K562 (cell line): ENCODE data around the gene LAMB2. TPM values are rescaled to one million over a fixed set of nuclear protein-coding genes. Genes with fewer than 3 reads are reported as not detected.

ENCODE experiments used
- ATAC-seq: fragments of 200-7000 bp; cut with Tn5 transposase; 3 replicates; pipeline ENCODE4 v1.9.1; 2020; ENCODE audit warnings: moderate library complexity
- BruUV-seq: library from RNA; stranded (reverse); fragments of 400-500 nt; replicated peaks from 2 replicates; lab custom pipeline; 2021; lab: Mats Ljungman, UMichigan
- CTCF ChIA-PET: fragments of 300-600 bp; formaldehyde crosslinking; extraction: SDS; loops from one replicate; lab custom pipeline; 2021; ENCODE audit warnings: low intra/inter-chr PET ratio; lab: Yijun Ruan, JAX
- POLR2A ChIA-PET: fragments of 300-600, 350-650 bp; sonication (Branson Sonifier 250); formaldehyde crosslinking; extraction: SDS; loops from one replicate; lab custom pipeline; 2021; ENCODE audit warnings: antibody characterized with exemption, inconsistent platforms; lab: Yijun Ruan, JAX
- DNase-seq, 4 experiments: peaks; one replicate each; pipeline versions ENCODE4 v3.0.0 to v3.0.0-alpha.2; 2011 to 2018; ENCODE audit warnings: low spot score in 3 of 4, mixed read lengths in 3 of 4; ENCODE audit errors: extremely low read depth in 1 of 4
- FAIRE-seq: peaks from 2 replicates; lab custom pipeline; 2011; peaks lifted over from hg19 to GRCh38; lab: Jason Lieb, UNC
- H2AFZ ChIP-seq: 2 replicates; pipeline ENCODE4 v1.6.0; 2011; ENCODE audit warnings: low read depth, low read length, control low read depth, inconsistent platforms
- H3K27ac ChIP-seq: fragments of 200-600 bp; 3 replicates; pipeline ENCODE4 v1.8.0; 2011; ENCODE audit warnings: low read depth, mild to moderate bottlenecking, control low read depth, inconsistent platforms, low read length, moderate library complexity, mixed read lengths; ENCODE audit errors: extremely low read depth
- H3K27me3 ChIP-seq, 2 experiments: fragments of 300-600 bp in 1 of 2; 2 replicates in 1 of 2; 3 replicates in 1 of 2; pipeline versions ENCODE4 v1.6.0 to v1.8.0; 2011; ENCODE audit warnings: inconsistent platforms in 2 of 2, low read length in 2 of 2, mild to moderate bottlenecking in 1 of 2, mixed read lengths in 1 of 2, moderate library complexity in 1 of 2; ENCODE audit not compliant: control insufficient read depth in 2 of 2, insufficient read depth in 2 of 2
- H3K36me3 ChIP-seq: fragments of 300-600 bp; 3 replicates; pipeline ENCODE4 v1.8.0; 2011; ENCODE audit warnings: mild to moderate bottlenecking, low read length, inconsistent platforms; ENCODE audit not compliant: control insufficient read depth, insufficient read depth
- H3K4me1 ChIP-seq, 2 experiments: fragments of 200-600 bp in 1 of 2; replicated peaks in 1 of 2; 2 replicates in 1 of 2; 3 replicates in 1 of 2; pipeline versions ENCODE4 v1.5.1 to v1.8.0; 2011; ENCODE audit warnings: inconsistent platforms in 2 of 2, low read length in 2 of 2, mild to moderate bottlenecking in 1 of 2, mixed read lengths in 1 of 2, moderate library complexity in 1 of 2; ENCODE audit not compliant: control insufficient read depth in 2 of 2, insufficient read depth in 2 of 2
- H3K4me2 ChIP-seq: 2 replicates; pipeline ENCODE4 v1.6.1; 2011; ENCODE audit warnings: low read length, control low read depth, inconsistent platforms, mixed read lengths; ENCODE audit not compliant: insufficient read depth
- H3K4me3 ChIP-seq: fragments of 200-600 bp; sonication (generic), shearing (Covaris generic); 2 replicates; pipeline ENCODE4 v1.5.1; 2016; ENCODE audit warnings: control low read depth, inconsistent platforms
- H3K79me2 ChIP-seq: fragments of 200-600 bp; 3 replicates; pipeline ENCODE4 v1.8.0; 2011; ENCODE audit warnings: low read length, inconsistent platforms; ENCODE audit not compliant: control insufficient read depth, insufficient read depth
- H3K9ac ChIP-seq, 2 experiments: 2 replicates each; pipeline versions ENCODE4 v1.6.0 to v1.6.1; 2011; ENCODE audit warnings: low read depth in 2 of 2, low read length in 2 of 2, control low read depth in 1 of 2, inconsistent platforms in 1 of 2, mild to moderate bottlenecking in 1 of 2, mixed read lengths in 1 of 2; ENCODE audit not compliant: insufficient read depth in 1 of 2
- H3K9me1 ChIP-seq: one replicate; pipeline ENCODE4 v1.6.0; 2011; ENCODE audit warnings: inconsistent platforms, mild to moderate bottlenecking, low read length, moderate library complexity; ENCODE audit not compliant: control insufficient read depth, insufficient read depth
- H3K9me3 ChIP-seq: replicated peaks from 2 replicates; pipeline ENCODE4 v1.5.1; 2011; ENCODE audit warnings: low read depth, low read length, inconsistent platforms; ENCODE audit not compliant: control insufficient read depth, insufficient read depth
- H4K20me1 ChIP-seq: replicated peaks from 2 replicates; pipeline ENCODE4 v1.6.1; 2011; ENCODE audit warnings: low read length, inconsistent platforms, mixed read lengths; ENCODE audit not compliant: control insufficient read depth, insufficient read depth
- DNMT1 ChIP-seq: fragments of 450-650 bp; IDR thresholded peaks from 2 replicates; pipeline ENCODE4 v1.6.1; 2016; ENCODE audit warnings: antibody characterized with exemption, mild to moderate bottlenecking
- MBD2 ChIP-seq: sonication (generic); IDR thresholded peaks from 2 replicates; pipeline ENCODE4 v1.6.1; 2016; ENCODE audit warnings: low read depth, borderline replicate concordance
- NCOR1 ChIP-seq: fragments of 450-650 bp; IDR thresholded peaks from 2 replicates; pipeline ENCODE4 v1.6.1; 2016; ENCODE audit warnings: mild to moderate bottlenecking, moderate library complexity
- NRF1 ChIP-seq, 2 experiments: fragments of 450-650 bp; IDR thresholded peaks in 1 of 2; conservative IDR thresholded peaks in 1 of 2; 2 replicates each; pipeline ENCODE4 v1.6.1; 2014; ENCODE audit warnings: mild to moderate bottlenecking in 2 of 2
- RBFOX2 ChIP-seq: fragments of 200-400 bp; formaldehyde crosslinking; IDR thresholded peaks from 2 replicates; pipeline ENCODE4 v1.6.1; 2017; ENCODE audit warnings: low read depth, mild to moderate bottlenecking, low read length, moderate library complexity
- RBM25 ChIP-seq: fragments of 200-400 bp; formaldehyde crosslinking; IDR thresholded peaks from 2 replicates; pipeline ENCODE4 v1.6.1; 2018; ENCODE audit warnings: low read length, low read depth, moderate library complexity; ENCODE audit not compliant: severe bottlenecking
- RHOXF2B ChIP-seq: fragments of 250-450 bp; sonication (Bioruptor Pico); conservative IDR thresholded peaks from 2 replicates; pipeline ENCODE4 v1.5.1; 2021
- TEAD4 ChIP-seq, 2 experiments: sonication (generic) in 1 of 2; formaldehyde crosslinking in 1 of 2; IDR thresholded peaks; 2 replicates each; pipeline versions ENCODE4 v1.6.1 to v1.8.0; 2012 to 2022; ENCODE audit warnings: borderline replicate concordance in 1 of 2, inconsistent platforms in 1 of 2, low read length in 1 of 2, mild to moderate bottlenecking in 1 of 2, missing genetic modification reagents in 1 of 2
- ZNF316 ChIP-seq: fragments of 450-650 bp; IDR thresholded peaks from 2 replicates; pipeline ENCODE4 v1.6.1; 2016
- WGBS: fragments of 100-300 bp; shearing (Covaris generic); methylation state at CpG from one replicate; pipeline ENCODE4 v1.1.6; 2016; ENCODE audit warnings: low coverage, mixed read lengths; ENCODE audit not compliant: insufficient coverage; ENCODE audit errors: missing lambda C conversion rate; 5-methylcytosine and 5-hydroxymethylcytosine counted together
- in situ Hi-C: fragments of 300-500 bp; cut with MboI; formaldehyde crosslinking; loops from 4 replicates; pipeline ENCODE4 v1.15.0; 2018; ENCODE audit warnings: inconsistent platforms, mixed read lengths
- intact Hi-C: fragments of 100-400 bp; cut with micrococcal nuclease; formaldehyde crosslinking; loops from 2 replicates; pipeline ENCODE4 v1.14.2; 2022
- polyA plus RNA-seq, 8 experiments: library from polyadenylated mRNA; depleted of rRNA in 4 of 8; stranded (reverse) in 5 of 8; unstranded in 3 of 8; fragments of >200 nt; fragmentation: Nextera tagmentation in 2 of 8; fragmentation: Illumina TruSeq in 1 of 8; extraction: Ambion mirVana in 2 of 8; extraction: Trizol in 1 of 8; gene quantifications; 2 replicates each; pipeline versions ENCODE4 v1.2.1 to v1.2.3, GENCODE V29; 2011 to 2014; ENCODE audit warnings: inconsistent platforms in 1 of 8, missing spikeins in 1 of 8
- total RNA-seq, 7 experiments: library from RNA; depleted of rRNA in 6 of 7; stranded (reverse); fragments of >200 nt in 6 of 7; fragmentation: Illumina TruSeq in 2 of 7; extraction: Trizol in 2 of 7; gene quantifications; 2 replicates each; pipeline versions ENCODE4 v1.2.1 to v1.2.3, GENCODE V29; 2011 to 2021; ENCODE audit warnings: low replicate concordance in 1 of 7
- TF ChIP-seq, protein P1 (sequence below): fragments of 450-650 bp; formaldehyde crosslinking; IDR thresholded peaks from 2 replicates; pipeline ENCODE4 v1.4.0; 2020; ENCODE audit warnings: mild to moderate bottlenecking

The LAMB2 gene
- total and polyA plus RNA-seq, 9 of the 15 experiments (the other 6 are each of a cell fraction or from before 2014, with no cell fraction given): 1.4 to 26.0 (median 16.2) TPM

DNA sequence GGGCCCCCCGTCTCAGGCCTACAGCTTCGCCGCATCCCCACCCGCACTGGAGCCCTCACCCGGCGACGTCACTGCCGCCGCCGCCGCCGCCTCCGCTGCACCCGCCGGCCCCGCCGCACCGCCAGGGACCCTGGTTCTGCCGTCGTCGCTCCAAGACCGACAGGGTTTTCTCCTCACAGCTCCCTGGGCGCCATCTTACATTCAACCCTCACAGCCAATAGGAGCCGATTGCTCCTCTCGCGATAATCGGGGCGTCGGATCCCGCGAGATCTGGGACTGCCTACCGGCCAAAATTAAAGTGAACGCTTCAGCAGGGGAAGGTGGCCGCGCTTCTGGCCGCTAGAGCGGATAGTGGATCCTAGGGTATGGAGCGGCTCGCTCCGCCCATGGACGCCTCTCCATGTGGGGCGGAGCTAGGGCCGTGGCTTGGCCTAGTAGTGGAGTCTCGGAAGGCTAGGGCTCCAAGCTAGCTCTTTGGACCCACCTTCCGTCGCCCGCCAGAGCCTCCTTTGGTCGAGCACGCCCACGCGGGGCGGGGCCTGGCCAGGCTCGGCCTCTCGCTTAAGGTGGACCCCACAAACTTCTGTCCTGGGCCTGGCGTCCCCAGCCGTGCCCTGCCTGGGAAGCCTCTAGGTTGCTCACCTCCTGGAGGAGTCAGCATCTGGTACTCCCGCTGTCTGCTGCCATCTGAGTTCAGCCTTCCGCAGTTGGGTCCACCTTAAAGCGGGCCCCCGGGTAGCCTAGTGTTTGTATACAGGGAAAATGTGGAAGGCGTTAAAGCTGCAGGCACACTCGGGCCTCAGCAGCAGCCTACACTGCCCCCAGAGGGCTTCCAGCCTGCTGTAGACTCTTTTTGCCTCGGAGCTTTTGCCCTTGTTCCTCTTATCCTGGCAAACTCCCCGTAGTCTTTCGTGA is 38.7 kb downstream of the LAMB2 start, which contains the start of gene QRICH1:
Gene QRICH1, minus strand, starts transcription at position 219 of the 915 bp plus-strand sequence. CDS start 17,054 bp downstream, outside the sequence.
- Histone ChIP-seq H3K4me1 (peaks cover 18 to 30% of the 10 kb centered on the region in 2 experiments; a peak in 4 of 5 replicates), H4K20me1 (peaks cover 20% of the 10 kb centered on the region), H3K9me1 (peaks cover 5% of the 10 kb centered on the region), H2AFZ (peak within 1 kb of the TSS; percentile 98), H3K4me2 (peak within 1 kb of the TSS; percentile 91), H3K9ac (peak within 1 kb of the TSS; percentile 87 to 99), H3K79me2 (peaks cover 42% of the 10 kb centered on the region), H3K27me3 (no peaks in the 10 kb centered on the region), H3K27ac (peak within 1 kb of the TSS; percentile 97), H3K36me3 (peaks cover 52% of the 10 kb centered on the region), H3K4me3 (peak within 1 kb of the TSS; percentile 62), H3K9me3 (no peaks in the 10 kb centered on the region)
- peak; percentile 91 for ATAC-seq
- in situ Hi-C loops: no loop called here
- FAIRE-seq: peak; percentile 90
- WGBS: under 1% methylated on average over 45 of the region's 65 CpGs
- DNase-seq: peak; percentile 78 to 96 (median 82)
- CTCF ChIA-PET: no interaction called here
- TSS peak; percentile 81 for BruUV-seq
- intact Hi-C loops: loop anchor here (1.0 to 2.0 kb wide), 2 partner anchors 10 to 65 kb away; partner anchors contain the start of genes IMPDH2 and QARS1
- POLR2A ChIA-PET: interaction anchor here (0.6 to 2.7 kb wide), 26 partner anchors 8 to 905 kb away, joined by 3 to 31 read pairs (median 4); partner anchors contain the start of genes DALRD3, NDUFAF3, QARS1 and USP19
- TF ChIP-seq ZNF316: peak; percentile 58
- TF ChIP-seq, protein P1, sequence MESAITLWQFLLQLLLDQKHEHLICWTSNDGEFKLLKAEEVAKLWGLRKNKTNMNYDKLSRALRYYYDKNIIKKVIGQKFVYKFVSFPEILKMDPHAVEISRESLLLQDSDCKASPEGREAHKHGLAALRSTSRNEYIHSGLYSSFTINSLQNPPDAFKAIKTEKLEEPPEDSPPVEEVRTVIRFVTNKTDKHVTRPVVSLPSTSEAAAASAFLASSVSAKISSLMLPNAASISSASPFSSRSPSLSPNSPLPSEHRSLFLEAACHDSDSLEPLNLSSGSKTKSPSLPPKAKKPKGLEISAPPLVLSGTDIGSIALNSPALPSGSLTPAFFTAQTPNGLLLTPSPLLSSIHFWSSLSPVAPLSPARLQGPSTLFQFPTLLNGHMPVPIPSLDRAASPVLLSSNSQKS (CRISPR knock-in tag): no peak
- peak; percentile 49 to 62; a peak in 3 of 4 replicates for TF ChIP-seq NRF1 (conservative IDR thresholded peaks at IDR 0.05 in 1 of 2, IDR thresholded peaks at IDR 0.05 in 1 of 2)
- peak; percentile 97 for TF ChIP-seq RBFOX2
- peak; percentile 20; the same call in 1 of the 2 replicates for TF ChIP-seq TEAD4 (IDR thresholded peaks at IDR 0.05; ENCODE audit: low read length)
- no peak for TF ChIP-seq TEAD4 (CRISPR knock-in tag; IDR thresholded peaks at IDR 0.05; ENCODE audit: borderline replicate concordance)
- TF ChIP-seq RBM25: peak; percentile 95
- TF ChIP-seq DNMT1: no peak
- peak; percentile 76 for TF ChIP-seq MBD2
- no peak for TF ChIP-seq RHOXF2B (CRISPR knock-in tag)
- TF ChIP-seq NCOR1: peak; percentile 18; the same call in 1 of the 2 replicates
